ENCODE measurements around the gene NKD2.

- TF ChIP-seq, protein P1, sequence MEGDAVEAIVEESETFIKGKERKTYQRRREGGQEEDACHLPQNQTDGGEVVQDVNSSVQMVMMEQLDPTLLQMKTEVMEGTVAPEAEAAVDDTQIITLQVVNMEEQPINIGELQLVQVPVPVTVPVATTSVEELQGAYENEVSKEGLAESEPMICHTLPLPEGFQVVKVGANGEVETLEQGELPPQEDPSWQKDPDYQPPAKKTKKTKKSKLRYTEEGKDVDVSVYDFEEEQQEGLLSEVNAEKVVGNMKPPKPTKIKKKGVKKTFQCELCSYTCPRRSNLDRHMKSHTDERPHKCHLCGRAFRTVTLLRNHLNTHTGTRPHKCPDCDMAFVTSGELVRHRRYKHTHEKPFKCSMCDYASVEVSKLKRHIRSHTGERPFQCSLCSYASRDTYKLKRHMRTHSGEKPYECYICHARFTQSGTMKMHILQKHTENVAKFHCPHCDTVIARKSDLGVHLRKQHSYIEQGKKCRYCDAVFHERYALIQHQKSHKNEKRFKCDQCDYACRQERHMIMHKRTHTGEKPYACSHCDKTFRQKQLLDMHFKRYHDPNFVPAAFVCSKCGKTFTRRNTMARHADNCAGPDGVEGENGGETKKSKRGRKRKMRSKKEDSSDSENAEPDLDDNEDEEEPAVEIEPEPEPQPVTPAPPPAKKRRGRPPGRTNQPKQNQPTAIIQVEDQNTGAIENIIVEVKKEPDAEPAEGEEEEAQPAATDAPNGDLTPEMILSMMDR (conservative IDR thresholded peaks at IDR 0.05; ENCODE audit: low read length) = no peak
- TF ChIP-seq EZH2phosphoT487 (IDR thresholded peaks at IDR 0.05; ENCODE audit: borderline replicate concordance) = no peak
Observed at GRCh38 chr5:1039210-1039548, 30.6 kb downstream of the NKD2 start.
